ENCODE results near the gene GPR158.
"Not testable (repeated sequence)": the region's sequence is repeated elsewhere in the genome, so short reads cannot be mapped to it uniquely, and the experiment has no call there.

The GPR158 gene

GRCh38 chr10:25174461-25175230, at the start of gene GPR158:
Gene GPR158 (plus strand): TSS chr10:25175001. CDS start chr10:25175421, 420 bp downstream.
- peak; percentile 18 to 35 (median 29) for DNase-seq (ENCODE audit: low read depth in 3 of 3)

GRCh38 chr10:25125201-25125611, 49.6 kb upstream of the GPR158 start:
- DNase-seq (ENCODE audit: low read depth in 3 of 3), result no peak

- no peak for DNase-seq (ENCODE audit: low read depth in 3 of 3)
Measured at GRCh38 chr10:25129592-25129991, 45.2 kb upstream of the GPR158 start.

GRCh38 chr10:25130906-25131305, 43.9 kb upstream of the GPR158 start:
- DNase-seq (ENCODE audit: low read depth in 3 of 3), result no peak

- DNase-seq (ENCODE audit: low read depth in 3 of 3), result no peak
Measured at GRCh38 chr10:25142116-25142864, 32.5 kb upstream of the GPR158 start.

- no peak for DNase-seq (ENCODE audit: low read depth in 3 of 3)
Measured at GRCh38 chr10:25157650-25158049, 17.2 kb upstream of the GPR158 start.

- DNase-seq (ENCODE audit: low read depth in 3 of 3), result no peak
Measured at GRCh38 chr10:25159591-25159990, 15.2 kb upstream of the GPR158 start.

GRCh38 chr10:25162391-25162790, 12.4 kb upstream of the GPR158 start:
- no peak for DNase-seq (ENCODE audit: low read depth in 3 of 3)

GRCh38 chr10:25163464-25163863, 11.3 kb upstream of the GPR158 start:
- DNase-seq (ENCODE audit: low read depth in 3 of 3), result not testable (repeated sequence)

GRCh38 chr10:25169740-25170139, 5.1 kb upstream of the GPR158 start:
- DNase-seq (ENCODE audit: low read depth in 3 of 3), result no peak

GRCh38 chr10:25170627-25171026, 4.2 kb upstream of the GPR158 start:
- no peak for DNase-seq (ENCODE audit: low read depth in 3 of 3)

GRCh38 chr10:25175527-25176420, 973 bp downstream of the GPR158 start:
- no peak for DNase-seq (ENCODE audit: low read depth in 3 of 3)

GRCh38 chr10:25176421-25176968, 1.7 kb downstream of the GPR158 start:
- no peak for DNase-seq (ENCODE audit: low read depth in 3 of 3)

- DNase-seq (ENCODE audit: low read depth in 3 of 3), result no peak
Measured at GRCh38 chr10:25177093-25177753, 2.4 kb downstream of the GPR158 start.

- DNase-seq (ENCODE audit: low read depth in 3 of 3), result no peak
Measured at GRCh38 chr10:25177754-25178135, 2.9 kb downstream of the GPR158 start.

GRCh38 chr10:25178411-25178810, 3.6 kb downstream of the GPR158 start:
- DNase-seq (ENCODE audit: low read depth in 3 of 3), result no peak

- DNase-seq (ENCODE audit: low read depth in 3 of 3), result no peak
Measured at GRCh38 chr10:25180801-25181200, 6.0 kb downstream of the GPR158 start.

GRCh38 chr10:25182636-25183035, 7.8 kb downstream of the GPR158 start:
- no peak for DNase-seq (ENCODE audit: low read depth in 3 of 3)

- DNase-seq (ENCODE audit: low read depth in 3 of 3), result no peak
Measured at GRCh38 chr10:25191162-25191895, 16.5 kb downstream of the GPR158 start.

GRCh38 chr10:25198151-25198550, 23.4 kb downstream of the GPR158 start:
- no peak for DNase-seq (ENCODE audit: low read depth in 3 of 3)
